Brain microvascular endothelial cell (primary cell): ENCODE data around the gene COG8.
A peak's percentile ranks its signal among the peaks of the same experiment; 100 is the strongest.
"Not testable (repeated sequence)": the region's sequence is repeated elsewhere in the genome, so short reads cannot be mapped to it uniquely, and the experiment has no call there.

Experiments used
- DNase-seq: peaks from one replicate; pipeline ENCODE4 v3.0.0-alpha.2; 2020
- H3K27ac ChIP-seq: fragments of 250-450 bp; sonication (Bioruptor Pico); 2 replicates; pipeline ENCODE4 v1.5.1; 2020; ENCODE audit warnings: mild to moderate bottlenecking, moderate library complexity
- H3K27me3 ChIP-seq: fragments of 250-450 bp; sonication (Bioruptor Pico); replicated peaks from 2 replicates; pipeline ENCODE4 v1.5.1; 2020; ENCODE audit warnings: mild to moderate bottlenecking
- H3K36me3 ChIP-seq: fragments of 250-450 bp; sonication (Bioruptor Pico); replicated peaks from 2 replicates; pipeline ENCODE4 v1.5.1; 2020; ENCODE audit warnings: mild to moderate bottlenecking
- H3K4me3 ChIP-seq: 2 replicates; pipeline ENCODE4 v1.5.1; 2011; ENCODE audit warnings: low read depth, mild to moderate bottlenecking, control low read depth, low read length, moderate library complexity
- in situ Hi-C: cut with HindIII; loops from 2 replicates; pipeline ENCODE4 v1.10.0; 2017; ENCODE audit warnings: low sequenced_read_pairs, low pct_ligation_motif_present
- TF ChIP-seq, protein P1 (sequence below): IDR thresholded peaks from 2 replicates; pipeline ENCODE4 v1.5.1; 2011; ENCODE audit warnings: low read depth, mild to moderate bottlenecking, moderate library complexity, low read length, control low read depth, inconsistent platforms; ENCODE audit errors: missing control alignments

COG8 gene

DNA sequence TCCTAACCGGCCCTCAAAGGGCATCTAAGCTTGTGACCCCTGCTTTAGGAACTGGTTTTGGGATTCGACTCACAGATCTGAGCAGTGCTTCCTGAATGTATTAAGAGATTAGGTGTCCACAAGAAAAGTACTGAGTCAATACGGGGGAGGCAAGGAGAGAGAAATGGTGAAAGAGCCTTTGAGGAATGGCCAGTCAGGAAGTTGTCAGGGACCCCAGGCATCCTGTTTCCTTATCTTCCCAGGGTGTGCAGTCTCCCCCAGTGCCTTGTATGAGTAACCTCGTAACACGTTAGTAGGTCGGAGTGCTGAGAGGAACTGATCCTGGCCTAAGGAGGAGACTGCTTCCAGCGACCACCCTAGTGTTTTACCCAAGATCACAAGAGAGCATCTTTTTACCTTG, 28.6 kb upstream of the COG8 start:
- Histone ChIP-seq H3K36me3 (peaks cover 52% of the 10 kb centered on the region), H3K27me3 (no peaks in the 10 kb centered on the region), H3K27ac (peak overlapping the region; percentile 23), H3K4me3 (no peak overlapping the region)
- TF ChIP-seq, protein P1, sequence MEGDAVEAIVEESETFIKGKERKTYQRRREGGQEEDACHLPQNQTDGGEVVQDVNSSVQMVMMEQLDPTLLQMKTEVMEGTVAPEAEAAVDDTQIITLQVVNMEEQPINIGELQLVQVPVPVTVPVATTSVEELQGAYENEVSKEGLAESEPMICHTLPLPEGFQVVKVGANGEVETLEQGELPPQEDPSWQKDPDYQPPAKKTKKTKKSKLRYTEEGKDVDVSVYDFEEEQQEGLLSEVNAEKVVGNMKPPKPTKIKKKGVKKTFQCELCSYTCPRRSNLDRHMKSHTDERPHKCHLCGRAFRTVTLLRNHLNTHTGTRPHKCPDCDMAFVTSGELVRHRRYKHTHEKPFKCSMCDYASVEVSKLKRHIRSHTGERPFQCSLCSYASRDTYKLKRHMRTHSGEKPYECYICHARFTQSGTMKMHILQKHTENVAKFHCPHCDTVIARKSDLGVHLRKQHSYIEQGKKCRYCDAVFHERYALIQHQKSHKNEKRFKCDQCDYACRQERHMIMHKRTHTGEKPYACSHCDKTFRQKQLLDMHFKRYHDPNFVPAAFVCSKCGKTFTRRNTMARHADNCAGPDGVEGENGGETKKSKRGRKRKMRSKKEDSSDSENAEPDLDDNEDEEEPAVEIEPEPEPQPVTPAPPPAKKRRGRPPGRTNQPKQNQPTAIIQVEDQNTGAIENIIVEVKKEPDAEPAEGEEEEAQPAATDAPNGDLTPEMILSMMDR = no peak
- peak; percentile 36 for DNase-seq
- in situ Hi-C loops = no loop called here

DNA sequence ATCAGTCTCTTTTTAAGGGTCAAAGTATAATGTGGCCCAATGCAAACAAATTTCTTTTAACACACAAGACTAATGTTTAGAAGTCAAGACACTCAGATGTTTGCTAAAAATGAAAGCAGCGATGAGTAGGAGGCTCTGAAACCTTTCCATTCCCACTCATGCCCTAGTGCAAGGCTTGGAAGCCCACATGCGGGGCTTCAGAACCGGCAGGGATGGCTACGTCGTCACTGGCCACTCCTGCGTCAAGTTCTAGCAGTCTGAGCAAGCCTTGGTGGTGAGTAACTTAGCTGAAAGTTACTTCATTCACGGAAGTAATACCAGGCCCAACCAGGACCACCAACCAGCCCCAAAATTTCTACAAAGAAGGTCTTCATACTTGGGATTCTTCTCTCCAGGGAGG, 27.1 kb upstream of the COG8 start:
- in situ Hi-C loops = no loop called here
- H3K27me3 ChIP-seq = no peaks in the 10 kb centered on the region
- DNase-seq = no peak
- H3K36me3 ChIP-seq = peaks cover 52% of the 10 kb centered on the region
- TF ChIP-seq, protein P1 = no peak
- H3K4me3 ChIP-seq = no peak overlapping the region
- H3K27ac ChIP-seq = no peak overlapping the region

DNA sequence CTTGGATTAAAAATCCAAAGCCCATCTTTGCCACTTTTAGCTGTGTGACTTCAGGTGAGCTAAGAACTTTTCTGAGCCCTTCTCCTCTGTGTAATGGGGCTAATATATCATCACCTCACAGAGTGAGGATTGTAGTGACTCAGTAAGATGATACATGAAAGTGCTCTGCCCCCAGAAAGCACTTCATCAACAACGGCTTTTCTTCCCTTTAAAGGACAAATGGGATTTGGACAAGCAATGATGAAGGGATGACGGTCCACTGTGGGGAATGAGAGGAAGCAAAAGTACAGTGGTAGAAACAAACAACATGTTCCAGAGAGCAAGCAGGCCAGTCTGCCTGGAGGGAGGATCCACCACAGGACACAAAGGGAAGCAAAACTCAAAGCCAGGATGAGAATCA, 26.5 kb upstream of the COG8 start:
- no peak overlapping the region for H3K4me3 ChIP-seq
- in situ Hi-C loops = no loop called here
- no peak for DNase-seq
- TF ChIP-seq, protein P1 = no peak
- H3K36me3 ChIP-seq = peaks cover 52% of the 10 kb centered on the region
- H3K27ac ChIP-seq = no peak overlapping the region
- H3K27me3 ChIP-seq = no peaks in the 10 kb centered on the region

DNA sequence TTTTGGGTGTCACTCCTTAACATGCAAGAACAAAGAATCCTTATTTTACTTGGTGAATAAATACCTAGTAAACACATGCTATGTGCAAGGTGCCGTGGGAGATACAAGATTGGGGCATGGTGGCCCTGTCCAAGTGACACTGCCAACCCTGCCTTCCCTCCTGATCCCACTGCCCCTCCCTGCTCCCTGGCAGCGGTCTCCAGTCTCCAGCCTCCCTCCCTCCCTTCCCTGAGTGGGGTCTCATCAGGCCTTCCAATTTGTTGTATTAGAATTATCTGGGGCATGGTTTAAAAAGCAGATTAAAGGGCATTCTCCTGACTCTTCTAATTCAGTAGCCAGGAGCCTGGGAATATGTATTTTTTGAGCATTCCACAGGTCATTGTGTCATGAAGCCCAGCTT, 24.7 kb upstream of the COG8 start:
- H3K27ac ChIP-seq = no peak overlapping the region
- H3K27me3 ChIP-seq = no peaks in the 10 kb centered on the region
- no peak for DNase-seq
- H3K4me3 ChIP-seq = no peak overlapping the region
- in situ Hi-C loops = no loop called here
- peaks cover 39% of the 10 kb centered on the region for H3K36me3 ChIP-seq
- TF ChIP-seq, protein P1 = no peak

DNA sequence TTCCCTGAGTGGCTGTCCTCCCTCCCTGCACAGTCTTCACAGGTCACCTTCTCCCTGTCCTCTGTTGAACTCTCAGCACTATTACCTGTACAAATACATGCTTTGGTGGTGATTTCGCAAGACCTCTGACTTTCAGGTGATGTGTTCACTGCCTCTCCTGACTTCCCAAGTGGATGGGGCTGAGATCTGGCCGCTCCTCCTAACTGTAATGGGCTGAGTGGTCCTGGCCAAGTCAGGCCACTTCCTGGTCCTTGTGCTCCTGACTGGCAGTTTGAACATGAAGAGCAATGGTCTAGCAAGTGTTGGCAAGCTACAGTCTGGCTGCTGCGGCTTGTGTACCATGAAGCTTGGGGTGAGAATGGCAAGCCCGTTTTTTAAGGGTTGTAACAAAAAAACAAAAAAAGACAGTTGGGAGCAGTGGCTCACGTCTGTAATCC, 23.9 kb upstream of the COG8 start:
- Histone ChIP-seq H3K4me3 (no peak overlapping the region), H3K27ac (no peak overlapping the region), H3K36me3 (peaks cover 38% of the 10 kb centered on the region), H3K27me3 (no peaks in the 10 kb centered on the region)
- TF ChIP-seq, protein P1 = no peak
- in situ Hi-C loops = no loop called here
- no peak for DNase-seq

DNA sequence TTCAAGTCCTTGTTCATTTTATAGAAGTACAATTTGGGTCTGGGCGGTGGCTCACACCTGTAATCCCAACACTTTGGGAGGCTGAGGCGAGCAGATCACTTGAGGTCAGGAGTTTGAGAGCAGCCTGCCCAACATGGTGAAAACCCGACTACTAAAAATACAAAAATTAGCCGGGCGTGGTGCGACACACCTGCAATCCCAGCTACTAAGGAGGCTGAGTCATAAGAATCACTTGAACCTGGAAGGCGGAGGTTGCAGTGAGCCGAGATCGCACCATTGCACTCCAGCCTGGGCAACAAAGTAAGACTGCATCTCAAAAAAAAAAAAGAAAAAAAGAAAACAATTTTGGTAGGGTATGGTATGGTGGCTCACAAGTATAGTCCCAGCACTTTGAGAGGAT, 20.7 kb upstream of the COG8 start:
- in situ Hi-C loops, H3K4me3 ChIP-seq, H3K27ac ChIP-seq, H3K27me3 ChIP-seq, DNase-seq: not testable (repeated sequence)
- peaks cover 20% of the 10 kb centered on the region for H3K36me3 ChIP-seq
